Ascending aorta (tissue), 2 donors: ENCODE measurements around the gene CALR. TPM values are rescaled to one million over a fixed set of nuclear protein-coding genes. Genes with fewer than 3 reads are reported as not detected.
"Not testable (repeated sequence)": the region's sequence is repeated elsewhere in the genome, so short reads cannot be mapped to it uniquely, and the experiment has no call there.

Experiments used
- DNase-seq, 2 donors: peaks; one replicate each; pipeline ENCODE4 v3.0.0-alpha.2; 2019; ENCODE audit warnings: low spot score in 2 of 2
- H3K27ac ChIP-seq, 2 donors: fragments of 200-600 bp; sonication (generic); one replicate each; pipeline ENCODE4 v1.5.1; 2016 to 2017; ENCODE audit warnings: mild to moderate bottlenecking in 1 of 2
- H3K27me3 ChIP-seq: fragments of 200-600 bp; sonication (generic); one replicate; pipeline ENCODE4 v1.5.1; 2017
- H3K36me3 ChIP-seq, 2 donors: fragments of 200-600 bp; sonication (generic); one replicate each; pipeline ENCODE4 v1.5.1; 2016
- H3K4me1 ChIP-seq, 2 donors: fragments of 200-600 bp; sonication (generic); one replicate each; pipeline ENCODE4 v1.5.1; 2016 to 2017; ENCODE audit warnings: mild to moderate bottlenecking in 1 of 2
- H3K4me3 ChIP-seq, 2 donors: fragments of 200-600 bp; sonication (generic); one replicate each; pipeline ENCODE4 v1.5.1; 2016 to 2017; ENCODE audit warnings: mild to moderate bottlenecking in 1 of 2
- H3K9me3 ChIP-seq, 2 donors: fragments of 200-600 bp; sonication (generic); one replicate each; pipeline ENCODE4 v1.5.1; 2016
- CTCF ChIP-seq, 3 experiments: fragments of 200-600 bp in 2 of 3; fragments of 450-650 bp in 1 of 3; sonication (generic) in 2 of 3; IDR thresholded peaks; one replicate each; pipeline ENCODE4 v1.5.1; 2016 to 2019; ENCODE audit warnings: antibody characterized with exemption in 3 of 3, mild to moderate bottlenecking in 1 of 3, moderate library complexity in 1 of 3
- intact Hi-C: fragments of 100-400 bp; cut with DNase I; formaldehyde crosslinking; loops from one replicate; pipeline ENCODE4 v1.15.1; 2023
- total RNA-seq: library from RNA; depleted of rRNA; stranded (reverse); fragments of >200 nt; gene quantifications from one replicate; pipeline ENCODE4 v1.1.0, GENCODE V29; 2016

Gene CALR
- total RNA-seq, 1 donor from 2014 or later = 297 TPM

- no peak overlapping the region for H3K4me3 ChIP-seq
- H3K9me3 ChIP-seq = no peaks in the 10 kb centered on the region
- H3K27ac ChIP-seq = peak overlapping the region in 1 of 2 donors; percentile 31
- no peak for DNase-seq
- TF ChIP-seq CTCF (IDR thresholded peaks at IDR 0.05) = no peak
- intact Hi-C loops = loop anchor here (5.0 kb wide), 1 partner anchor 156 kb away; the partner anchor contains the start of gene JUNB
- peaks cover 14 to 27% of the 10 kb centered on the region in 2 donors for H3K4me1 ChIP-seq
- peaks cover 69 to 72% of the 10 kb centered on the region in 2 donors for H3K36me3 ChIP-seq
- H3K27me3 ChIP-seq = no peaks in the 10 kb centered on the region
Observed at GRCh38 chr19:12947702-12948611, 9.5 kb downstream of the CALR start.

GRCh38 chr19:12948612-12949362, 10.4 kb downstream of the CALR start:
- H3K4me1 ChIP-seq = peaks cover 20 to 30% of the 10 kb centered on the region in 2 donors
- no peaks in the 10 kb centered on the region for H3K9me3 ChIP-seq
- peaks cover 68 to 71% of the 10 kb centered on the region in 2 donors for H3K36me3 ChIP-seq

GRCh38 chr19:12949363-12950283, 11.2 kb downstream of the CALR start:
- Histone ChIP-seq H3K27ac (no peak overlapping the region), H3K4me3 (no peak overlapping the region), H3K36me3 (peaks cover 67 to 71% of the 10 kb centered on the region in 2 donors), H3K27me3 (no peaks in the 10 kb centered on the region), H3K9me3 (no peaks in the 10 kb centered on the region), H3K4me1 (peaks cover 23 to 30% of the 10 kb centered on the region in 2 donors)
- intact Hi-C loops = loop anchor here (5.0 kb wide), 1 partner anchor 157 kb away; the partner anchor contains the start of gene JUNB
- DNase-seq = no peak
- no peak for TF ChIP-seq CTCF (IDR thresholded peaks at IDR 0.05)

More at GRCh38 chr19:12948612-12949362, 10.4 kb downstream of the CALR start:
- TF ChIP-seq CTCF (IDR thresholded peaks at IDR 0.05) = no peak
- H3K4me3 ChIP-seq = no peak overlapping the region
- H3K27me3 ChIP-seq = no peaks in the 10 kb centered on the region
- intact Hi-C loops = loop anchor here (5.0 kb wide), 1 partner anchor 156 kb away; the partner anchor contains the start of gene JUNB
- DNase-seq = no peak
- peak overlapping the region in 1 of 2 donors; percentile 31 for H3K27ac ChIP-seq

- H3K4me3 ChIP-seq, H3K27me3 ChIP-seq, H3K9me3 ChIP-seq, intact Hi-C loops, DNase-seq: not testable (repeated sequence)
- H3K36me3 ChIP-seq = peaks cover 65 to 69% of the 10 kb centered on the region in 2 donors
- H3K4me1 ChIP-seq = peaks cover 22 to 28% of the 10 kb centered on the region in 2 donors
- peak overlapping the region; percentile 93 to 95 for H3K27ac ChIP-seq
Observed at GRCh38 chr19:12952050-12952449, 13.6 kb downstream of the CALR start.

- TF ChIP-seq CTCF (IDR thresholded peaks at IDR 0.05) = no peak
- Histone ChIP-seq H3K4me1 (peaks cover 22 to 31% of the 10 kb centered on the region in 2 donors), H3K9me3 (no peaks in the 10 kb centered on the region), H3K27me3 (no peaks in the 10 kb centered on the region), H3K4me3 (peak overlapping the region in 1 of 2 donors; percentile 23), H3K36me3 (peaks cover 63 to 69% of the 10 kb centered on the region in 2 donors), H3K27ac (peak overlapping the region; percentile 93 to 95)
- peak in 1 of 2 donors; percentile 85 for DNase-seq
- intact Hi-C loops = no loop called here
Observed at GRCh38 chr19:12952488-12953137, 14.2 kb downstream of the CALR start.
